NCI-H345 (cell line): Measurements from ENCODE around the gene FAHD1.

Experiments used
- DNase-seq: peaks from one replicate; lab custom pipeline; 2025; lab: John Stamatoyannopoulos, UW

FAHD1 gene

GRCh38 chr16:1817276-1817589, 9.8 kb upstream of the FAHD1 start:
- no peak for DNase-seq

GRCh38 chr16:1817716-1818115, 9.3 kb upstream of the FAHD1 start:
- no peak for DNase-seq

GRCh38 chr16:1818204-1818872, 8.7 kb upstream of the FAHD1 start:
- DNase-seq, result no peak

- DNase-seq, result no peak
These were observed 8.0 kb upstream of the FAHD1 start for GRCh38 chr16:1818873-1819525.

GRCh38 chr16:1819611-1820010, 7.4 kb upstream of the FAHD1 start:
- no peak for DNase-seq

- DNase-seq, result no peak
These were observed 6.7 kb upstream of the FAHD1 start for GRCh38 chr16:1820096-1820945.

GRCh38 chr16:1820946-1821290, 6.1 kb upstream of the FAHD1 start:
- no peak for DNase-seq

GRCh38 chr16:1821861-1822611, 5.0 kb upstream of the FAHD1 start:
- DNase-seq, result no peak

GRCh38 chr16:1822801-1823200, 4.2 kb upstream of the FAHD1 start:
- DNase-seq, result no peak

GRCh38 chr16:1823821-1824220, 3.2 kb upstream of the FAHD1 start:
- DNase-seq, result no peak

- DNase-seq, result no peak
These were observed 1.6 kb upstream of the FAHD1 start for GRCh38 chr16:1825381-1825863.

- peak; percentile 75 for DNase-seq
These were observed 929 bp upstream of the FAHD1 start for GRCh38 chr16:1825864-1826690.

- no peak for DNase-seq
These were observed 1.8 kb downstream of the FAHD1 start for GRCh38 chr16:1828645-1829410.

GRCh38 chr16:1830213-1830612, 3.2 kb downstream of the FAHD1 start:
- no peak for DNase-seq

- DNase-seq, result no peak
These were observed 4.4 kb downstream of the FAHD1 start for GRCh38 chr16:1831186-1832075.

GRCh38 chr16:1832838-1833454, 5.9 kb downstream of the FAHD1 start:
- DNase-seq, result peak; percentile 37

- DNase-seq, result no peak
These were observed 7.1 kb downstream of the FAHD1 start for GRCh38 chr16:1834096-1834495.

GRCh38 chr16:1839554-1839953, 12.5 kb downstream of the FAHD1 start:
- no peak for DNase-seq

- DNase-seq, result no peak
These were observed 19.0 kb downstream of the FAHD1 start for GRCh38 chr16:1845985-1846384.
